HG03469 (cell line): ENCODE data around the gene GGT5.
"Not testable (repeated sequence)": the region's sequence is repeated elsewhere in the genome, so short reads cannot be mapped to it uniquely, and the experiment has no call there.

Experiments
- ATAC-seq: cut with Tn5 transposase; IDR thresholded peaks from one replicate; pipeline ENCODE4 v1.9.1; 2021; ENCODE audit warnings: mild to moderate bottlenecking, moderate library complexity, moderate number of reproducible peaks; ENCODE audit not compliant: unreplicated experiment

Gene GGT5

GRCh38 chr22:24263479-24263878 lies 18.6 kb upstream of the GGT5 start:
- ATAC-seq: not testable (repeated sequence)

DNA sequence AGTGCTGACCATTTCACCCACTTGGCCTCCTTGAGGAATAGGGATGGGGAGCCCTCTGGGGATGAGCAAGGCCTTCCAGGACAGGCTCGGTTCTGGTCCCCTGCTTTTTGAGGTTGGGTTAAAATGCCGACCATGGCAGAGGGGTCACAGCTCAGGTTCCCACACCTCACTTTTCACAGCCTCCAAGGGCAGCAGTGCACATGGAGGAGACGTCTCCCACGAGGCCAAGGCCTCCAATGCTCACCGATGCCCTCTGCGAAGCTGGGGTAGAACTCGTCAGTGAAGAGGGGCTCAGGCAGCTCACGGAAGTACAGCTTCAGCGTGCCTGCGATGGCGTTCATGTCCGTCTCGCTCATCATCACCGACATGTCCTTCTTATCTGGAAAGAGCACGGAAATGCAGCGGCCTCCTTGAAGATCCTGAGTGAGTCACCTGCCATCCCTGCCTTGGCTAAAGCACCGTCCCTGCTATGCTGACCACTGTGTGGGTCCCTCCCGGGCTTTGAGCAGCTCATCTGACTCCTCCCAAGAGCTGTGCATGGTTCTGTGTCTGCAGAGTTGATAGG lies 17.4 kb upstream of the GGT5 start:
- ATAC-seq: not testable (repeated sequence)

DNA sequence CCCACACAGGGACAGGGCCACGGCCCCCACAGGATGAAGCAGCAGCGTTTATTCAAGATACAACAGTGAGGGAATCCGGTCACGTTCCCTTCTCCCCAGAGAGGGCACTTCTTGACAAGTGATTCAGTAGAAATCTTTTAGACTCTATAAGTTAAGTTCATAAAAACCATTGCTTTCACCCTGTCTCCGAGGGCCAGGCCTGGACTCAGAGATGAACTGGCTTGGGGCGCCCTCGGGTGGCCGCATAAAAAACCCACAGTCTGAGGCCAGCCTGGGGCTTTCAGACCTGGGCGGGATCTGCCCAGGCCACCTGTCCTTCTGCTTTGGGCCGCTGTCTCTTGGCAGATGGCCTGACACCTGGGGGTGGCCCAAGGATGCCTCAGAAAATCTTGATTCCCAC lies 14.6 kb upstream of the GGT5 start:
- ATAC-seq: not testable (repeated sequence)

DNA sequence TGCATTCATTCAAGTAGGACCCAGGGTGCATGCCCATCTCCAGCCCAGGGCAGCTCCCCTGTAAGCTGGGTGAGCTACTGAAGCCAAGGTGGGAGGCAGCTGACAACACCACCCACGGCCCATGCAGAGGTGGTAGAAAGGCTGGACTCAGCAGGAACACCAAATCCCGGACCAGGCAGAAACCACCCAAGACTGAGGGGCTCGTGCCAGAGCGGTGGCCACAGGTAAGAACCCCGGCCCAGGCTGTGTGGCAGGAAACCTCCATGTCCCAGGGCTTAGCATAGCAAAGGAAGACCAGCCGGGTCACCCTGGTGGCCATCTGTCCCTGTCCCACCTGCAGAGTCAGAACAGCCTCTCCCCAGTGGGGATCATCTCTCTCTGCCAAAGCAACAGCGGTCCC lies 11.9 kb upstream of the GGT5 start:
- not testable (repeated sequence) for ATAC-seq

- ATAC-seq: not testable (repeated sequence)
Observed at GRCh38 chr22:24256136-24256535, 11.3 kb upstream of the GGT5 start.

- not testable (repeated sequence) for ATAC-seq
Observed at GRCh38 chr22:24253126-24253525, 8.2 kb upstream of the GGT5 start.

DNA sequence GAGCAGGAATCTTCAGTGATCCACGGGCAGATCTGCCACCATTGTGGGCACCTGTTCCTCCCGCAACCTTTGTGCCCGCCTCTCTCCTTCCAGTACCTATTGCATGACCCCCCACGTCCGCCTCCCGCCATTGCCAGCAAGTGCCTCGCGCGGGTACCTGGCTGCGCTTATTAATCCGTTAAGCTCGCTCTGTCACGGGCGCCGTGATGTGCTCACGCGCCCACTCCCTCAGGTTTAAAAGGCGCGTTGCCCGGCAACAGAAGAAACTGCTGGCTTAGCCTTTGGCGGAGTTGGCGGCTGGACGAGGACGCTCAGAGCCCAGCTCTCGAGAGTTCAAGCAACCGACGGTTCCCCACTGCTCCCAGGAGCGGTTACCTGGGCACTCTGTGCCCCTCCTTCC lies 6.4 kb upstream of the GGT5 start:
- not testable (repeated sequence) for ATAC-seq

DNA sequence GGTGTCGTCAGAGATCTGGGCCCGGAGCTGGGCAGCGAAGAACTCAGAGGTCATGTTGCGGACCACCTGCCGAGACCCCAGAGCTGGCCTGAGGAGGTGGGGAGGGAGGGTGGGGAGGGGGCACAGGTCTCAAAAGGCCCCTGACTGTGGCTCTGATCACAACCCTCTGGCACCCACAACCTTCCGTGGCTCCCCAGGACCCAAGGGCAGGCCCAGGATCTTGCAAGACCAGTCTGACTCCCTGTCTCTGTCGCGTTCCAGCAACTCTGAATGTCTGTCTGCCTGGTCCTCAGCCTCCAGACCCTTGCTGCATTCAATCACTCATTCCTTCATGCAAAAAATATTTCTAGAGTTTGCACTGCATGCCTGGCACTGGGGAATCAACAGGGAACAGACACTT lies 4.5 kb upstream of the GGT5 start:
- not testable (repeated sequence) for ATAC-seq

DNA sequence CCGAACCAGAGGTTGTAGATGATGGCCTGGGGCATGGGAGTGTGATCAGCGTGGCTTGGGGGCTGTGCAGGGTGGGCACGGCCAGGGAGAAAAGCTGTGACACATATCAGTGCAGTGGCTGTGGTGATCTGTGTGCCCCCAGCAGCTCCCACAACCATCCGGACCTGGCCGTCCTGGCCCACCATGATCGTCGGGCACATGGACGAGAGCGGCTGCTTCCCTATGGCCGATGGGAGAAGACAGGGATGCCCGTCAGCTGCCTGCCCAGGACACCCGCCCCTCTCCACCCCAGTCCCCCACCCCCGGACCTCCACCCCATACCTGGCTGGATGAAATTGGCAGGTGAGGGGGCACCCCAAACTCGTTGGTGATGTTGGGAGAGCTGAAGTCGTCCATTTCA lies 3.7 kb upstream of the GGT5 start:
- not testable (repeated sequence) for ATAC-seq

DNA sequence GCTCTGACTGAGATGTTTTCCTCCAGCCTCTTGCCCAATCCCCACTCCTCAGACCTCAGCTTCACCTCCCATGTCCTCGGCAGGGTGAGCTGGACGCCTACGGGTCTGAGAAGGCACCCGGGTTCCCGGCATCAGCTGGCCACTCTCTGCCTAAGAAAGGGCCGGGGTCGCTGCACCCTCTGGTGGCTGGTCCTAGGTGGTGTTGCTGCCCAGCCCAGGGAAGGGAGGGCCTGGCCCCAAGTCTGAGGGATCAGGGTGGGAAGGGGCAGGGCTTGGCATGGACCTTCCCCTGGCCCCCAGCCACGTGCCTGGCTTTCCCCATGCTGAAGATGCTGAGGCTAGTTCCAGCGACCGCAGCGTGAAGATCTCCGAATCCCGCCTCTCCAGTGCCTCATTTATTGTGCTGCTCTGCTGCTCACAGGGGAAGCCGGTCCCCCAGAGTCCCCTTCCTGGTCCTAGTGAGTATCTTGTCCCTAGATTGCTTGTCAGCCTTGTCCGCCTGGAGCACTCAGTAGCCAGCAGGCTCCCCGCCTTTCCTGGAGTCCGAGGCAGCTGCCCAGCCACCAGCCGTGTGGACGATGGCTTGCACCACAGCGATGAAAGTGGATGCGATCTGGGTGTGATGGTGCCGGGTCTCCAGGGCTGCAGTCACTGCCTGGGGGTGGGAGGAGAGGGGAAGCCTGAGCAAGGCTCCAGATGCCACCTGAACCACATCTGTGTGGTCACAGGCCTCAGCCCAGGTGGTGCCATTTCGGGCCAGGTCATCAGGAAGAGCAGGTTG lies 2.9 kb upstream of the GGT5 start:
- no peak for ATAC-seq

DNA sequence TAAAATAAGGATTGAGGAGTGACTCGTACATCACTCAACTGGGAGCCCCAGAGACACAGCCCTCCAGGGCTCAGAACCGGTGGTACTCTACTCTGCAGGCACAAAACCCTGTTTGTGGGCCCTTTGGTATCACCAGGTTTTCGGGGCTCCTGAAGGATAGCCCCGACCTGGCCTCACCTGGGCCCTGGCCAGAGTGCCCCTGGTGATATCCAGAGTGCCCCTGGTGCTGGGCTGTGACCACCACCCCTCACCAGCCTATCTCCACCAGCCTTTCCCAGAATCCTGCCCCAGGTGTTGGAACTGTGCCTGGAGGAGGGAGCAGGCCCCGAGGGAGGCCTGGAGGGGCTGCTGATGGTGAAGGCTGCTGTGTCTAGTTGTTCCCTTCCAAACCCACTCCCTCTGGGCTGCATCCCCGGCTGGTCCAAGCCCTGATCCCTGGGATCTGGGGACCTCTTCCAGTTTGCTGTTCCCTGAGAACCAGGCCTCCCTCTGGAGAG lies 2.2 kb upstream of the GGT5 start:
- ATAC-seq: no peak

GRCh38 chr22:24245584-24246561 lies 991 bp upstream of the GGT5 start:
- ATAC-seq: not testable (repeated sequence)

GRCh38 chr22:24244144-24244787 lies 616 bp downstream of the GGT5 start:
- no peak for ATAC-seq

GRCh38 chr22:24243417-24243816 lies 1.5 kb downstream of the GGT5 start:
- ATAC-seq: not testable (repeated sequence)

- not testable (repeated sequence) for ATAC-seq
Observed at GRCh38 chr22:24240985-24241692, 3.7 kb downstream of the GGT5 start.

GRCh38 chr22:24240381-24240780 lies 4.5 kb downstream of the GGT5 start:
- no peak for ATAC-seq

DNA sequence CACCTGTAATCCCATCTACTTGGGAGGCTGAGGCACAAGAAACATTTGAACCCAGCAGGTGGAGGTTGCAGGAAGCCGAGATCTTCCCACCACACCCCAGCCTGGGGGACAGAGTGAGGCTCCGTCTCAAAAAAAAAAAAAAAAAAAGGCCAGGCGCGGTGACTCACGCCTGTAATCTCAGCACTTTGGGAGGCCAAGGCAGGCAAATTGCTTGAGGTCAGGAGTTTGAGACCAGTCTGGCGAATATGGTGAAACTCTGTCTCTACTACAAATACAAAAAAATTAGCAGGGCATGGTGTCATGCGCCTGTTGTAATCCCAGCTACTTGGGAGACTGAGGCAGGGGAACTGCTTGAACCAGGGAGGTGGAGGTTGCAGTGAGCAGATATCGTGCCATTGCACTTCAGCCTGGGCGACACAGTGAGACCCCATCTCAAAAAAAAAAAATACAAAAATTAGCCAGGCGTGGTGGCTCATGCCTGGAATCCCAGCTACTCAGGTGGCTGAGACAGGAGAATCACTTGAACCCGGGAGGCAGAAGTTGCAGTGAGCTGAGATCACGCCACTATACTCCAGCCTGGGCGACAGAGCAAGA lies 6.7 kb downstream of the GGT5 start:
- ATAC-seq: not testable (repeated sequence)

DNA sequence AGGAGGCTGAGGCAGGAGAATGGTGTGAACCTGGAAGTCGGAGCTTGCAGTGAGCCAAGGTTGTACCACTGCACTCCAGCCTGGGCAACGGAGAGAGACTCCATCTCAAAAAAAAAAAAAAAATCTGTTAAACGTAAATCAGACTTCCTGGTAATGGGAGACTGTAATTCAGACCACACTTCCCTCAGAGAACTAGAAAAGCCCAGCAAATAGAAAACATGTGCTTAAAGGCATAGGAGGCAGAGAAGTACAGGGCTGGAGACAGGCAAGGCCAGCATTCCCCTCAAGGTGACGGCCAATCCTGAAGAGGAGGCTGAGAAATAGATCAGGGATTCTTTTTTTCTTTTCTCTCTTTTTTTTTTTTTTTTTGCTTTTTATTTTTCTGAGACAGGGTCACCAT lies 8.2 kb downstream of the GGT5 start:
- ATAC-seq: no peak

DNA sequence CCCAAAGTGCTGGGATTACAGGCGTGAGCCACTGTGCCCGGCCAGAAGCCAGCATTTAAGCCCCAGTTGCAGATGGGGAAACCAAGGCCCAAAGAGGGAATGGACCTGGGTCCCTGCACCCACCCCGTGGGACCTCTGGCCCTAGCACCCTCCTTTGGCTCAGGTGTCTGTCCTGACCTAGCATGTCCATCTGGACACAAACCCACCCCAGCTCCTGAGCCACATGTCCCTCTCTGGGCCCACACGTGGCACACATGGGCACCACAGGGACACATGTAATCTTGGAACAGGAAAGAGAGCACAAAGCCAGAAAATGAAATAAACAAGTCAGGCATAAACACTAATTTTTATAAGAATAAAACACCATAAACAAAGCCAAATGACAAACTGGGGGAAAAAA lies 9.6 kb downstream of the GGT5 start:
- ATAC-seq: no peak

GRCh38 chr22:24233816-24234215 lies 11.1 kb downstream of the GGT5 start:
- no peak for ATAC-seq
